HepG2 (cell line): Measurements from ENCODE around the gene PDIK1L. TPM values are rescaled to one million over a fixed set of nuclear protein-coding genes. Genes with fewer than 3 reads are reported as not detected.
A peak's percentile ranks its signal among the peaks of the same experiment; 100 is the strongest.

ENCODE experiments used
- AGO2 ChIP-seq: fragments of 200-400 bp; formaldehyde crosslinking; optimal IDR thresholded peaks from 2 replicates; pipeline ENCODE3; 2017; ENCODE audit warnings: mild to moderate bottlenecking, low read depth, low read length, moderate library complexity
- ATF7-NPFF ChIP-seq: sonication (generic); formaldehyde crosslinking; IDR thresholded peaks from 2 replicates; pipeline ENCODE4 v1.8.1; 2023; ENCODE audit warnings: mild to moderate bottlenecking, low read depth, missing genetic modification reagents, moderate library complexity
- CEBPB ChIP-seq: IDR thresholded peaks from 2 replicates; pipeline ENCODE4 v1.6.1; 2011; ENCODE audit warnings: low read depth, low read length, improper control_type of control experiment, borderline replicate concordance
- IKZF4 ChIP-seq: sonication (generic); formaldehyde crosslinking; IDR thresholded peaks from 2 replicates; pipeline ENCODE4 v1.5.1; 2020; ENCODE audit warnings: borderline replicate concordance, mild to moderate bottlenecking, low read depth, missing genetic modification reagents; ENCODE audit errors: not compliant biosample characterization
- IRX3 ChIP-seq: sonication (generic); formaldehyde crosslinking; IDR thresholded peaks from 2 replicates; pipeline ENCODE4 v1.8.1; 2023; ENCODE audit warnings: mild to moderate bottlenecking, low read depth, missing genetic modification reagents, borderline replicate concordance
- KAT7 ChIP-seq: IDR thresholded peaks from 2 replicates; pipeline ENCODE4 v1.6.1; 2018; ENCODE audit warnings: borderline replicate concordance, missing compliant biosample characterization
- RAD21 ChIP-seq: fragments of 450-650 bp; formaldehyde crosslinking; IDR thresholded peaks from 2 replicates; pipeline ENCODE4 v1.5.0; 2020; ENCODE audit warnings: mild to moderate bottlenecking
- REL ChIP-seq: sonication (generic); formaldehyde crosslinking; conservative IDR thresholded peaks from 2 replicates; pipeline ENCODE4 v1.8.0; 2022; ENCODE audit warnings: mild to moderate bottlenecking, missing genetic modification reagents, moderate library complexity
- ZGPAT ChIP-seq: IDR thresholded peaks from 2 replicates; pipeline ENCODE4 v1.6.1; 2016; ENCODE audit warnings: mild to moderate bottlenecking
- ZNF432 ChIP-seq: sonication (generic); formaldehyde crosslinking; IDR thresholded peaks from 2 replicates; pipeline ENCODE4 v1.5.0; 2020; ENCODE audit warnings: missing genetic modification reagents, mild to moderate bottlenecking, borderline replicate concordance
- polyA plus RNA-seq, 8 experiments: library from polyadenylated mRNA; depleted of rRNA in 3 of 8; stranded (reverse) in 7 of 8; unstranded in 1 of 8; fragments of >200 nt; fragmentation: Illumina TruSeq in 4 of 8; extraction: Trizol in 4 of 8; gene quantifications; 2 replicates each; pipeline versions ENCODE4 v1.2.1 to v1.2.3, GENCODE V29; 2011 to 2016; ENCODE audit warnings: low read depth in 4 of 8, missing spikeins in 1 of 8, mixed read lengths in 1 of 8; ENCODE audit not compliant: insufficient read depth in 1 of 8
- total RNA-seq, 5 experiments: library from RNA; depleted of rRNA; stranded (reverse); fragments of >200 nt; fragmentation: Illumina TruSeq; extraction: Trizol; gene quantifications; 2 replicates each; pipeline ENCODE4 v1.2.3, GENCODE V29; 2016; ENCODE audit warnings: low read depth in 1 of 5
- TF ChIP-seq, protein P1 (sequence below): sonication (generic); formaldehyde crosslinking; IDR thresholded peaks from 2 replicates; pipeline ENCODE4 v1.5.0; 2020; ENCODE audit warnings: mild to moderate bottlenecking, missing genetic modification reagents, borderline replicate concordance
- TF ChIP-seq, protein P2 (sequence below): sonication (generic); formaldehyde crosslinking; IDR thresholded peaks from 2 replicates; pipeline ENCODE4 v1.8.0; 2022; ENCODE audit warnings: mild to moderate bottlenecking, missing genetic modification reagents, moderate library complexity
- TF ChIP-seq, protein P3 (sequence below): sonication (generic); formaldehyde crosslinking; IDR thresholded peaks from 2 replicates; pipeline ENCODE4 v1.8.0; 2022; ENCODE audit warnings: missing genetic modification reagents, mild to moderate bottlenecking, inconsistent platforms, borderline replicate concordance
- TF ChIP-seq, protein P4 (sequence below): fragments of 450-650 bp; IDR thresholded peaks from 2 replicates; pipeline ENCODE4 v1.6.1; 2016

The PDIK1L gene
- total and polyA plus RNA-seq, 2 of the 13 experiments (the other 11 are each of a cell fraction or from before 2014, with no cell fraction given) = 1.9 to 4.6 TPM

- TF ChIP-seq, protein P1, sequence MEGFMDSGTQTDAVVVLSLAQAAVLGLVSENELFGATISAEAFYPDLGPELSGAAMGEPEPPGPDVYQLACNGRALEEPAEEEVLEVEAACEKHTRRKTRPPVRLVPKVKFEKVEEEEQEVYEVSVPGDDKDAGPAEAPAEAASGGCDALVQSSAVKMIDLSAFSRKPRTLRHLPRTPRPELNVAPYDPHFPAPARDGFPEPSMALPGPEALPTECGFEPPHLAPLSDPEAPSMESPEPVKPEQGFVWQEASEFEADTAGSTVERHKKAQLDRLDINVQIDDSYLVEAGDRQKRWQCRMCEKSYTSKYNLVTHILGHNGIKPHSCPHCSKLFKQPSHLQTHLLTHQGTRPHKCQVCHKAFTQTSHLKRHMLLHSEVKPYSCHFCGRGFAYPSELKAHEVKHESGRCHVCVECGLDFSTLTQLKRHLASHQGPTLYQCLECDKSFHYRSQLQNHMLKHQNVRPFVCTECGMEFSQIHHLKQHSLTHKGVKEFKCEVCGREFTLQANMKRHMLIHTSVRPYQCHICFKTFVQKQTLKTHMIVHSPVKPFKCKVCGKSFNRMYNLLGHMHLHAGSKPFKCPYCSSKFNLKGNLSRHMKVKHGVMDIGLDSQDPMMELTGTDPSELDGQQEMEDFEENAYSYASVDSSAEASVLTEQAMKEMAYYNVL (CRISPR knock-in tag) = peak; percentile 62; the same call in 1 of the 2 replicates
- TF ChIP-seq KAT7 (CRISPR knock-in tag) = peak; percentile 52; the same call in 1 of the 2 replicates
- peak; percentile 75; the same call in 1 of the 2 replicates for TF ChIP-seq ZGPAT (CRISPR knock-in tag)
- no peak for TF ChIP-seq ZNF432 (CRISPR knock-in tag)
- TF ChIP-seq CEBPB = no peak
- peak; percentile 55 for TF ChIP-seq RAD21 (CRISPR knock-in tag)
- TF ChIP-seq, protein P2, sequence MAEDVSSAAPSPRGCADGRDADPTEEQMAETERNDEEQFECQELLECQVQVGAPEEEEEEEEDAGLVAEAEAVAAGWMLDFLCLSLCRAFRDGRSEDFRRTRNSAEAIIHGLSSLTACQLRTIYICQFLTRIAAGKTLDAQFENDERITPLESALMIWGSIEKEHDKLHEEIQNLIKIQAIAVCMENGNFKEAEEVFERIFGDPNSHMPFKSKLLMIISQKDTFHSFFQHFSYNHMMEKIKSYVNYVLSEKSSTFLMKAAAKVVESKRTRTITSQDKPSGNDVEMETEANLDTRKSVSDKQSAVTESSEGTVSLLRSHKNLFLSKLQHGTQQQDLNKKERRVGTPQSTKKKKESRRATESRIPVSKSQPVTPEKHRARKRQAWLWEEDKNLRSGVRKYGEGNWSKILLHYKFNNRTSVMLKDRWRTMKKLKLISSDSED (CRISPR knock-in tag) = no peak
- TF ChIP-seq, protein P3, sequence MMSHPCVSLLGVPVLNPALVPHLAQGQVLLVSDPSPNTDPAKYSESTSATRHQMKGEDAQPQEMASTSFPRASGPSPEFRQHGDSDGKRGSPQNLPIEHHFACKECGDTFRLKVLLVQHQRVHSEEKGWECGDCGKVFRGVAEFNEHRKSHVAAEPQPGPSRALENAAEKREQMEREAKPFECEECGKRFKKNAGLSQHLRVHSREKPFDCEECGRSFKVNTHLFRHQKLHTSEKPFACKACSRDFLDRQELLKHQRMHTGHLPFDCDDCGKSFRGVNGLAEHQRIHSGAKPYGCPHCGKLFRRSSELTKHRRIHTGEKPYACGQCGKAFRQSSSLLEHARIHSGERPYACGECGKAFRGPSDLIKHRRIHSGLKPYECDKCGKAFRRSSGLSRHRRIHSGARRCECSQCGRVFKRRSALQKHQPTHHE = 0 out of 2 replicates have a peak, but pooled peaks have one; percentile 14
- TF ChIP-seq AGO2 = peak; percentile 81
- 0 out of 2 replicates have a peak, but pooled peaks have one; percentile 63 for TF ChIP-seq REL (CRISPR knock-in tag)
- TF ChIP-seq IRX3 = peak; percentile 12; the same call in 1 of the 2 replicates
- peak; percentile 60; the same call in 1 of the 2 replicates for TF ChIP-seq ATF7-NPFF (CRISPR knock-in tag)
- TF ChIP-seq IKZF4 = no peak
- TF ChIP-seq, protein P4, sequence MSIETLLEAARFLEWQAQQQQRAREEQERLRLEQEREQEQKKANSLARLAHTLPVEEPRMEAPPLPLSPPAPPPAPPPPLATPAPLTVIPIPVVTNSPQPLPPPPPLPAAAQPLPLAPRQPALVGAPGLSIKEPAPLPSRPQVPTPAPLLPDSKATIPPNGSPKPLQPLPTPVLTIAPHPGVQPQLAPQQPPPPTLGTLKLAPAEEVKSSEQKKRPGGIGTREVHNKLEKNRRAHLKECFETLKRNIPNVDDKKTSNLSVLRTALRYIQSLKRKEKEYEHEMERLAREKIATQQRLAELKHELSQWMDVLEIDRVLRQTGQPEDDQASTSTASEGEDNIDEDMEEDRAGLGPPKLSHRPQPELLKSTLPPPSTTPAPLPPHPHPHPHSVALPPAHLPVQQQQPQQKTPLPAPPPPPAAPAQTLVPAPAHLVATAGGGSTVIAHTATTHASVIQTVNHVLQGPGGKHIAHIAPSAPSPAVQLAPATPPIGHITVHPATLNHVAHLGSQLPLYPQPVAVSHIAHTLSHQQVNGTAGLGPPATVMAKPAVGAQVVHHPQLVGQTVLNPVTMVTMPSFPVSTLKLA = no peak
Measured at GRCh38 chr1:26110731-26111529, 694 bp upstream of the PDIK1L start (continued).
